DMS153 (cell line): ENCODE measurements around the gene SCAANT1.

Experiments
- DNase-seq: peaks from one replicate; lab custom pipeline; 2025; lab: John Stamatoyannopoulos, UW

Gene SCAANT1

GRCh38 chr3:63863150-63864007 is 48.8 kb downstream of the SCAANT1 start, which contains the start of the genes ATXN7 and THOC7:
Gene ATXN7 (plus strand): TSS chr3:63863867. CDS start chr3:63912599, 48,732 bp downstream.
Gene THOC7 (minus strand): TSS chr3:63863805. CDS start chr3:63863790, 15 bp downstream.
- DNase-seq = peak; percentile 9

GRCh38 chr3:63862804-63863149 is 49.4 kb downstream of the SCAANT1 start:
- DNase-seq = no peak
